Ishikawa (cell line): ENCODE measurements around the gene TBC1D23.

Source experiments
- CEBPB ChIP-seq: IDR thresholded peaks from 2 replicates; pipeline ENCODE4 v1.6.1; 2012
- CREB1 ChIP-seq: IDR thresholded peaks from 2 replicates; pipeline ENCODE4 v1.6.1; 2012; ENCODE audit warnings: low read depth
- EGR1 ChIP-seq: IDR thresholded peaks from 2 replicates; pipeline ENCODE4 v1.6.1; 2012
- EP300 ChIP-seq: IDR thresholded peaks from 2 replicates; pipeline ENCODE4 v1.6.1; 2012; ENCODE audit warnings: borderline replicate concordance
- FOXM1 ChIP-seq: IDR thresholded peaks from 2 replicates; pipeline ENCODE4 v1.6.1; 2012; ENCODE audit warnings: low read depth, borderline replicate concordance
- NFIC ChIP-seq: IDR thresholded peaks from 2 replicates; pipeline ENCODE4 v1.6.1; 2012
- RAD21 ChIP-seq: IDR thresholded peaks from 2 replicates; pipeline ENCODE4 v1.6.1; 2012; ENCODE audit warnings: low read depth
- TAF1 ChIP-seq: IDR thresholded peaks from 2 replicates; pipeline ENCODE4 v1.6.1; 2012; ENCODE audit warnings: low read depth, mild to moderate bottlenecking
- TCF12 ChIP-seq: IDR thresholded peaks from 2 replicates; pipeline ENCODE4 v1.6.1; 2012; ENCODE audit warnings: low read depth
- TEAD4 ChIP-seq: IDR thresholded peaks from 2 replicates; pipeline ENCODE4 v1.6.1; 2012
- YY1 ChIP-seq: IDR thresholded peaks from 2 replicates; pipeline ENCODE4 v1.6.1; 2012; ENCODE audit warnings: low read depth
- ZBTB7A ChIP-seq: IDR thresholded peaks from 2 replicates; pipeline ENCODE4 v1.6.1; 2012; ENCODE audit warnings: low read depth
- TF ChIP-seq, protein P1 (sequence below): IDR thresholded peaks from 2 replicates; pipeline ENCODE4 v1.6.1; 2012
- TF ChIP-seq, protein P2 (sequence below): IDR thresholded peaks from 2 replicates; pipeline ENCODE4 v1.6.1; 2012; ENCODE audit warnings: low read depth, mild to moderate bottlenecking
- TF ChIP-seq, protein P3 (sequence below): IDR thresholded peaks from 2 replicates; pipeline ENCODE4 v1.6.1; 2012

TBC1D23 gene

DNA sequence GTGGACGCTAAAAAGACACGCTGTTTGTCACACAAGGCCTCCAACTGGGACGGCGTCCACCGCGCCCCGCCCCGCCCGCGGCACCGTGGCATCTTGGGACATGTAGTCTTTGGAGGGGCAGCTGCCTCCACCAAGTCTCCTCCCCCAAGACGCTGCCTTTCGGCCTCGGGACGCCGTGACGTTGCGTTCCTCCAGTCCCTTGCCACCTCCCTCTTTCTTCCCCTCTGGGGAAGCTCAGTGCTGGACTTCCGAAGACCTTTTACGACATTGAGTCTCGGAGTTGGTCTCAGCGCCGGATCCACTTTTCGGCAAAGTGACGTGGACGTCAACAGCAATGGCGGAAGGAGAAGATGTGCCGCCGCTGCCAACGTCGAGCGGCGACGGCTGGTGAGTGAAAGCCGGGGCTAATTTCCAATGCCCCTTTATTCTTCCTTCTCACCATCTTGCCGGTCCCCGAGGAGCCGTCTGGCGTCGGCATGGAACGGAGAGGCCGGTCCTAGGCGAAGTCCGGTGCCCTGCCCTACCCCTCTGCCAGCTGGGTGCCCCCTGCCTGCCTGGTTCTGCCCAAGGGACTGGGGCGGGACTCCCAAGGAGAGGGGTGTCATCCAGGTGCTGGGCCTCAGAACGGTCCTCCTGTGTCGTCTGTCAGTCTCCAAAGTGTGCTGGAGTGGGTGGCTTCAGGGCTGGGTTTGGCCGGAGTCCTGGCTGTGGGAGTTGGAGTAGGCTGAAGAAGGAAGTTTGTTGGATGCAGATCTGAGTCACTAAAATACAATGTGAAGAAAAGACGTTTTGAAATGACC is at the start of gene TBC1D23:
TSS of gene TBC1D23 (plus strand) at position 308 of the 800 bp plus-strand sequence. CDS start at position 335, 27 bp downstream.
- TF ChIP-seq CREB1, result peak; percentile 93
- TF ChIP-seq TCF12, result peak; percentile 70; the same call in 1 of the 2 replicates
- TF ChIP-seq EGR1, result peak; percentile 44; the same call in 1 of the 2 replicates
- no peak for TF ChIP-seq NFIC
- TF ChIP-seq, protein P1, sequence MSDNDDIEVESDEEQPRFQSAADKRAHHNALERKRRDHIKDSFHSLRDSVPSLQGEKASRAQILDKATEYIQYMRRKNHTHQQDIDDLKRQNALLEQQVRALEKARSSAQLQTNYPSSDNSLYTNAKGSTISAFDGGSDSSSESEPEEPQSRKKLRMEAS, result peak; percentile 86
- TF ChIP-seq, protein P2, sequence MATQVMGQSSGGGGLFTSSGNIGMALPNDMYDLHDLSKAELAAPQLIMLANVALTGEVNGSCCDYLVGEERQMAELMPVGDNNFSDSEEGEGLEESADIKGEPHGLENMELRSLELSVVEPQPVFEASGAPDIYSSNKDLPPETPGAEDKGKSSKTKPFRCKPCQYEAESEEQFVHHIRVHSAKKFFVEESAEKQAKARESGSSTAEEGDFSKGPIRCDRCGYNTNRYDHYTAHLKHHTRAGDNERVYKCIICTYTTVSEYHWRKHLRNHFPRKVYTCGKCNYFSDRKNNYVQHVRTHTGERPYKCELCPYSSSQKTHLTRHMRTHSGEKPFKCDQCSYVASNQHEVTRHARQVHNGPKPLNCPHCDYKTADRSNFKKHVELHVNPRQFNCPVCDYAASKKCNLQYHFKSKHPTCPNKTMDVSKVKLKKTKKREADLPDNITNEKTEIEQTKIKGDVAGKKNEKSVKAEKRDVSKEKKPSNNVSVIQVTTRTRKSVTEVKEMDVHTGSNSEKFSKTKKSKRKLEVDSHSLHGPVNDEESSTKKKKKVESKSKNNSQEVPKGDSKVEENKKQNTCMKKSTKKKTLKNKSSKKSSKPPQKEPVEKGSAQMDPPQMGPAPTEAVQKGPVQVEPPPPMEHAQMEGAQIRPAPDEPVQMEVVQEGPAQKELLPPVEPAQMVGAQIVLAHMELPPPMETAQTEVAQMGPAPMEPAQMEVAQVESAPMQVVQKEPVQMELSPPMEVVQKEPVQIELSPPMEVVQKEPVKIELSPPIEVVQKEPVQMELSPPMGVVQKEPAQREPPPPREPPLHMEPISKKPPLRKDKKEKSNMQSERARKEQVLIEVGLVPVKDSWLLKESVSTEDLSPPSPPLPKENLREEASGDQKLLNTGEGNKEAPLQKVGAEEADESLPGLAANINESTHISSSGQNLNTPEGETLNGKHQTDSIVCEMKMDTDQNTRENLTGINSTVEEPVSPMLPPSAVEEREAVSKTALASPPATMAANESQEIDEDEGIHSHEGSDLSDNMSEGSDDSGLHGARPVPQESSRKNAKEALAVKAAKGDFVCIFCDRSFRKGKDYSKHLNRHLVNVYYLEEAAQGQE, result peak; percentile 35; the same call in 1 of the 2 replicates
- peak; percentile 95 for TF ChIP-seq YY1
- TF ChIP-seq, protein P3, sequence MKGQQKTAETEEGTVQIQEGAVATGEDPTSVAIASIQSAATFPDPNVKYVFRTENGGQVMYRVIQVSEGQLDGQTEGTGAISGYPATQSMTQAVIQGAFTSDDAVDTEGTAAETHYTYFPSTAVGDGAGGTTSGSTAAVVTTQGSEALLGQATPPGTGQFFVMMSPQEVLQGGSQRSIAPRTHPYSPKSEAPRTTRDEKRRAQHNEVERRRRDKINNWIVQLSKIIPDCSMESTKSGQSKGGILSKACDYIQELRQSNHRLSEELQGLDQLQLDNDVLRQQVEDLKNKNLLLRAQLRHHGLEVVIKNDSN, result no peak
- TF ChIP-seq FOXM1, result no peak
- TF ChIP-seq EP300, result no peak
- TF ChIP-seq RAD21, result no peak
- no peak; the same call in 1 of the 2 replicates for TF ChIP-seq CEBPB
- peak; percentile 84 for TF ChIP-seq TAF1

DNA sequence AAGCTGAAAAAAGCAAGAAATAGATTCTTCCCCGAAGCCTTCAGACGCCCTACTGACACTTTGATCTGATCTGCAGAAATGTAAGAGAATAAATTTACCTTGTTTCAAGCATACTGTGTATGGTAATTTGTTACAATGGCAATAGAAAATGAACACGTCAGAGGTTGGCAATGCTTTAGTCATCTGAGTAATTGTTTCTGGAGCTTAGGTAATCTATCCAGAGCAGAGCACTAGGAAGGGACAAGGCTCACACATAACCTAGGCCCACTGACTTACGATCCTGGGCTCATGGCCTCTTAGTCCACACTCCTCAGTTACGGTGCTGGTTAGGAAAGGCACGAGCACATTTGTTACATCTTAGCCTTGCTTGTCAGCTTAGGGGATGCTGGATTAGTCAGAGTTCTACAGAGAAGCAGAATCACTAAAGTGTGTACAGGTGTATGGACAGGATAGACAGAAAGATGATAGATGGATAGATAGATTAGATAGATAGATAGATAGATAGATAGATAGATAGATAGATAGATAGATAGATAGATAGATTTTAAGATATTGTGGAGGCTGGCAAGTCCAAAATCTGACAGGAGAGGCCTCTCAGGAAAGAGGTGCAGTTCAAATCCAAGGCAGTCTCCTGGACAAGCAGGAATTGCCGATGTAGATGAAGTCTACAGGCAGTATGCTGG is 46.8 kb upstream of the TBC1D23 start:
- TF ChIP-seq TCF12 (no peak), TEAD4 (no peak), ZBTB7A (no peak), CEBPB (no peak), TAF1 (no peak), FOXM1 (no peak), EGR1 (no peak), CREB1 (no peak), NFIC (no peak), RAD21 (no peak)
- TF ChIP-seq, protein P3, result no peak

DNA sequence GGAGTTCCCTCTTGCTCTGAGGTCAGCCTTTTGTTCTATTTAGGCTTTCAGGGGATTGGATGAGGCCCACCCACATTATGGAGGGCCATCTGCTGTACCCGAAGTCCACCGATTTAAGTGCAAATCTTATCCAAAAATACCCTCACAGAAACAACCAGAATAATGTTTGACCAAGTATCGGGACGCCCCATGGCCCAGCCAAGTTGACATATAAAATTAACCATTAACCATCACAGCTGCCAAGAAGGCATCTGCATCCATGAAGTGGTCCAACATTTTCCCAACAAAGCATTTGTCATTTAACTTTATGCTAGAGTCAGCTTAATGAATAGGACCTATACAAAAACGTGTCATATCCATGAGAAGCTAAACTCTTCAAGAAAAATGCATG is 46.2 kb upstream of the TBC1D23 start:
- TF ChIP-seq TEAD4, result no peak
- no peak for TF ChIP-seq EP300
- no peak for TF ChIP-seq YY1
- no peak for TF ChIP-seq RAD21
- TF ChIP-seq, protein P1, result no peak
- no peak for TF ChIP-seq ZBTB7A
- TF ChIP-seq TAF1, result no peak
- TF ChIP-seq CREB1, result no peak
- no peak for TF ChIP-seq NFIC
- no peak for TF ChIP-seq EGR1
- TF ChIP-seq, protein P2, result no peak
- no peak for TF ChIP-seq CEBPB
- TF ChIP-seq TCF12, result no peak
- TF ChIP-seq FOXM1, result no peak
- TF ChIP-seq, protein P3, result no peak

DNA sequence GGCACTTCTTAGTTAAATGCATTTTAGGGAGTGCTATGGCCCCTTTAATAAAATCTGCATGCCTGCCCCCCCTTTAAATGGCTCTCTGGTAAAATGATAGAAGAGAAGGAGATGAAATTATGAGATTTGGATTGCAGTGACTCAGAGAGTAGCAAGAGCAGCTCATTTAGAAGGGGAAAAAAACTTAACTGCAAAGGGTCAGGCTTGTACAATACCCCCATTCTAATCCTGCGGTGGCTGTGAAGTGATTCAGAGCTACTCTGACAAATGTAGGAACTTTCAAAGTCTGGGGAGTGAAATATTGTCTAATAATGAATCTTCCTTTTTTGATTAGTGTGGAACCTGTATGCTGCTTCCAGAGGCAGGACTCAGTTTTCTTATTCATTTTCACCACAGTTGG is 44.1 kb upstream of the TBC1D23 start:
- TF ChIP-seq, protein P1, result no peak
- TF ChIP-seq TEAD4, result no peak
- TF ChIP-seq ZBTB7A, result no peak
- TF ChIP-seq NFIC, result no peak
- TF ChIP-seq RAD21, result no peak
- TF ChIP-seq, protein P3, result no peak
- no peak for TF ChIP-seq EP300
- TF ChIP-seq TCF12, result no peak
- TF ChIP-seq, protein P2, result no peak
- no peak for TF ChIP-seq EGR1
- TF ChIP-seq TAF1, result no peak
- no peak for TF ChIP-seq FOXM1
- TF ChIP-seq CREB1, result no peak
- TF ChIP-seq YY1, result no peak
- TF ChIP-seq CEBPB, result no peak
